Measurements from ENCODE around the gene PLAGL2. TPM values are rescaled to one million over a fixed set of nuclear protein-coding genes. Genes with fewer than 3 reads are reported as not detected.
"Not testable (repeated sequence)": the region's sequence is repeated elsewhere in the genome, so short reads cannot be mapped to it uniquely, and the experiment has no call there.

PLAGL2 gene
- total RNA-seq, 1 donor from 2014 or later, result 16.5 TPM

- H3K27ac ChIP-seq, result no peak overlapping the region
- H3K4me2 ChIP-seq, result no peak overlapping the region
- no peaks in the 10 kb centered on the region for H3K36me3 ChIP-seq
- Mint-ChIP-seq H3K36me3 (no peaks in the 10 kb centered on the region), H3K27ac (no peak overlapping the region), H3K4me1 (no peaks in the 10 kb centered on the region), H3K9me3 (no peaks in the 10 kb centered on the region), H3K4me3 (no peak overlapping the region), H3K27me3 (ENCODE audit: insufficient read depth, low read depth) (no peaks in the 10 kb centered on the region)
- DNase-seq (ENCODE audit: low spot score), result no peak
- TF ChIP-seq EZH2 (IDR thresholded peaks at IDR 0.05), result no peak
- TF ChIP-seq CTCF (IDR thresholded peaks at IDR 0.05), result no peak
- no peak for TF ChIP-seq EZH2phosphoT487 (IDR thresholded peaks at IDR 0.05)
- H3K9me3 ChIP-seq (ENCODE audit: low read depth), result no peaks in the 10 kb centered on the region
- H3K4me3 ChIP-seq, result no peak overlapping the region
- H3K79me2 ChIP-seq (ENCODE audit: low read depth), result no peaks in the 10 kb centered on the region
- no peak overlapping the region for H2AFZ ChIP-seq (replicated peaks)
- no peaks in the 10 kb centered on the region for H3K27me3 ChIP-seq
- H3K9ac ChIP-seq, result no peak overlapping the region
- no peaks in the 10 kb centered on the region for H4K20me1 ChIP-seq (ENCODE audit: low read depth)
- H3K4me1 ChIP-seq, result no peaks in the 10 kb centered on the region
- H3F3A ChIP-seq (ENCODE audit: low read depth), result no peaks in the 10 kb centered on the region
Observed at GRCh38 chr20:32249030-32249738, 41.6 kb upstream of the PLAGL2 start.

GRCh38 chr20:32248043-32248442 is 40.5 kb upstream of the PLAGL2 start:
- H3K4me3 Mint-ChIP-seq, result no peak overlapping the region
- no peak overlapping the region for H2AFZ ChIP-seq (replicated peaks)
- no peak overlapping the region for H3K4me3 ChIP-seq

GRCh38 chr20:32246208-32246607 is 38.7 kb upstream of the PLAGL2 start:
- H3K9ac ChIP-seq, H3K27ac Mint-ChIP-seq: not testable (repeated sequence)

More at GRCh38 chr20:32248043-32248442, 40.5 kb upstream of the PLAGL2 start:
- no peaks in the 10 kb centered on the region for H3K79me2 ChIP-seq (ENCODE audit: low read depth)
- Mint-ChIP-seq H3K27me3 (ENCODE audit: insufficient read depth, low read depth) (peaks cover under 1% of the 10 kb centered on the region), H3K27ac (no peak overlapping the region), H3K9me3 (no peaks in the 10 kb centered on the region), H3K36me3 (no peaks in the 10 kb centered on the region), H3K4me1 (no peaks in the 10 kb centered on the region)
- no peaks in the 10 kb centered on the region for H3K36me3 ChIP-seq
- H3K27me3 ChIP-seq, result no peaks in the 10 kb centered on the region
- H3K27ac ChIP-seq, result no peak overlapping the region
- no peaks in the 10 kb centered on the region for H3K9me3 ChIP-seq (ENCODE audit: low read depth)
- no peaks in the 10 kb centered on the region for H3K4me1 ChIP-seq
- H3K4me2 ChIP-seq, result no peak overlapping the region
- H4K20me1 ChIP-seq (ENCODE audit: low read depth), result no peaks in the 10 kb centered on the region
- TF ChIP-seq CTCF (IDR thresholded peaks at IDR 0.05) (no peak), EZH2 (IDR thresholded peaks at IDR 0.05) (no peak), EZH2phosphoT487 (IDR thresholded peaks at IDR 0.05) (no peak)
- H3F3A ChIP-seq (ENCODE audit: low read depth), result no peaks in the 10 kb centered on the region
- no peak overlapping the region for H3K9ac ChIP-seq
- DNase-seq (ENCODE audit: low spot score), result no peak

GRCh38 chr20:32244959-32245358 is 37.4 kb upstream of the PLAGL2 start:
- H3K4me2 ChIP-seq, result no peak overlapping the region
- H3K9ac ChIP-seq, result no peak overlapping the region
- no peaks in the 10 kb centered on the region for H3K9me3 ChIP-seq (ENCODE audit: low read depth)
- peaks cover 6% of the 10 kb centered on the region for H3K27me3 Mint-ChIP-seq (ENCODE audit: insufficient read depth, low read depth)
- H2AFZ ChIP-seq (replicated peaks), result no peak overlapping the region
- no peak overlapping the region for H3K4me3 Mint-ChIP-seq
- H4K20me1 ChIP-seq (ENCODE audit: low read depth), result no peaks in the 10 kb centered on the region
- no peak overlapping the region for H3K4me3 ChIP-seq
- no peaks in the 10 kb centered on the region for H3K36me3 Mint-ChIP-seq
- H3K4me1 ChIP-seq, result peaks cover 8% of the 10 kb centered on the region
- H3K4me1 Mint-ChIP-seq, result peaks cover 6% of the 10 kb centered on the region
- no peaks in the 10 kb centered on the region for H3K79me2 ChIP-seq (ENCODE audit: low read depth)
- no peaks in the 10 kb centered on the region for H3K27me3 ChIP-seq
- TF ChIP-seq EZH2 (IDR thresholded peaks at IDR 0.05) (no peak), CTCF (IDR thresholded peaks at IDR 0.05) (no peak), EZH2phosphoT487 (IDR thresholded peaks at IDR 0.05) (no peak)
- no peak overlapping the region for H3K27ac ChIP-seq
- peaks cover 11% of the 10 kb centered on the region for H3F3A ChIP-seq (ENCODE audit: low read depth)
- DNase-seq (ENCODE audit: low spot score), result no peak
- H3K27ac Mint-ChIP-seq, result no peak overlapping the region
- no peaks in the 10 kb centered on the region for H3K9me3 Mint-ChIP-seq
- H3K36me3 ChIP-seq, result no peaks in the 10 kb centered on the region

More at GRCh38 chr20:32246208-32246607, 38.7 kb upstream of the PLAGL2 start:
- not testable (repeated sequence) for H3K4me2 ChIP-seq; H3K27me3 ChIP-seq; H3K27ac ChIP-seq; H4K20me1 ChIP-seq (ENCODE audit: low read depth); H3K4me3 ChIP-seq; DNase-seq (ENCODE audit: low spot score); H3K36me3 Mint-ChIP-seq; H3K4me1 Mint-ChIP-seq; H3F3A ChIP-seq (ENCODE audit: low read depth); H3K79me2 ChIP-seq (ENCODE audit: low read depth); H3K4me1 ChIP-seq; H3K9me3 ChIP-seq (ENCODE audit: low read depth); H3K27me3 Mint-ChIP-seq (ENCODE audit: insufficient read depth, low read depth); H3K9me3 Mint-ChIP-seq; H3K36me3 ChIP-seq; H2AFZ ChIP-seq (replicated peaks); H3K4me3 Mint-ChIP-seq
